Medulla oblongata (tissue), 1 donor: ENCODE results near the gene LMF1.
A peak's percentile ranks its signal among the peaks of the same experiment; 100 is the strongest.

ENCODE experiments used
- DNase-seq: peaks from one replicate; pipeline ENCODE4 v3.0.0-alpha.2; 2015; ENCODE audit errors: extremely low spot score

LMF1 gene

DNA sequence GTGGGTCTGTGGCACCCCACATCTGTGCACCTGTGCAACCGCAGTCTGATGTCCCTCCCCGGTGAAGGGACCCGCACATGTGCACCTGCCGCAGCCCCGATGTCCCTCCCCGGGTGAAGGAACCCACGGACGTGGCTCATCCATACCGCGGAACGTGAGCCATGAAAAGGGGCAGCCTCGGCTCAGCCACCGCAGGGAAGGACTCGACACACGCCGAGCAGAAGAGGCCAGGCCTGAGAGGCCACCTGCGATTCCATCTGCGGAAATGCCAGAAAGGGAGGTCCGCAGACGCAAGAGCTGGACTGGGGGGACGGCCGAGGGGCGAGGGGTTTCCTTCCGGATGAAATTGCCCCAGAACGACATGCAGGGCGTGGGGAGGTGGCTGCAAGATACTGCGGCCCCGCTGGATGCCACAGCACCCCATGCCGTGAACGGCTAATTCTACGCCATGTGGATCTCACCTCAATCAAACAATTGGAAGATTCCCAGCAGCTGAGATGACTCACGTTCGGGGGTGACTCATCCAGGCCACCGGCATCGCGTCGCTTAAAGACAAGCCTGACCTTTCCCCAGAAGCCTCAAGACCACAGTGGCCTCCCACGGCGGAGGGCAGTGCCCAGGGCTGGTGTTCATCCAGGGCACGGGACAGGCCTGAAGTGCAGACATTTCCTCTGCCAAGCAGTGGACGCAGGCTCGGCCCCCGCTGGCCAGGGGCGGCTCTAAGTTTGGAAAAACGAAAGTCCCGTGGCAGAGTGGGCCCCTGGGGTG lies 31.8 kb upstream of the LMF1 start:
- peak; percentile 12 for DNase-seq

DNA sequence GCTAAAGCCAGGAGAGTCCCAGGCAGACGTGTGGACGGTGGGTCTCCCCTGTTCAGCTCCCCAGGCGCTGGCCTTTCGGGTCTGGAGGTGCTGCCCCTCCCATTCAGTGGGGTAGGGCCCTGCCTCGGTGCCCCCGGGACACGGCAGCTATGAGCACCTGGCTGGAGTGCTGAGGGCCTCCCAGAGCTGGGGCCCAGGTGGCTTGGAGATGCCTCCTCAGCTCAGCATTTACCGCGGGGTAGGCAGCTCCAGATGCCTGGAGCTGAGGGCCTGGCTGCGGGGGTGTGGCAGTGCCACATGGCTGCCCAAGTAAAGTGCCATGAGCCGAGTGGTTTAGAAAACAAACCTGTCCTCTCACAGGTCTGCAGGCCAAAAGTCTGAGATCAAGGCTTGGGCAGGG lies 30.3 kb upstream of the LMF1 start:
- no peak for DNase-seq

DNA sequence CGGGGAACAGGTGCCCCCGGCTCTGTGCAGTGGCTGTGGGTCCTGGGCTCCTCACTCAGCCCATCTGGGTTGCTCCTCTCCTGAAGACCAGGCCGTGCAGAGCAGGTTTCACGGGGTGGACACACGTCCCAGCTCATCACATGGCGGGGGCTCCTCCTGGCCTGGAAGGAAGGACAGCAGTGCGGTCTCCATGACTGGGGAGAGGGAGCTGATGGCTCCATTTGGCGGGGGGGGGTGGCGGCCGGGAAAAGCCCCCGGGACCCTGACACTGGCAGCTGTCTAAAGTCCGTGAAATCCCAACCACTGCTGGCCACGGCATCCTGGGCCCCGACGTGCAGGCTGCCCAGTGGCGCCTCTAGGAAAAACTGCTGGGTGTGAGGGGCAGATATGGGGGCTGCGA lies 29.8 kb upstream of the LMF1 start:
- DNase-seq = no peak

DNA sequence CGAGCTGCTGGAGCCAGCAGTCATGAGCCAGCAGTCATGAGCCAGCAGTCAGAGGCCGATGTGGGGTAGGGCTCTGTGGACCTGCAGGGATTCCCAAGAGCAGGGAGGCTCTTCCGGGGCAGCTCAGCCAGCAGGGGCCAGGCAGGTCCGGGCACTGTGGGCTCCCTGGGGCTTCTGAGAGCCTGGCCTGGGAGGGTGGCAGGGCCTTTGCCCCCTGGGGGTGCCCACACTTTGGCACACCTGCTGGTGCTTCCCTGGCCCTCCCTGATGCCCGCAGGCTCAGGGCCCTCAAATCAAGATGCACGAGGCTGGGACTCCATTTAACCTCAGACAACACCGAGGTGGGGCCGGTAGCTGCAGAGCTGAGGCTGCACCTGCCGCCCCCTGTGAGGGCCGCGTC lies 28.9 kb upstream of the LMF1 start:
- no peak for DNase-seq

DNA sequence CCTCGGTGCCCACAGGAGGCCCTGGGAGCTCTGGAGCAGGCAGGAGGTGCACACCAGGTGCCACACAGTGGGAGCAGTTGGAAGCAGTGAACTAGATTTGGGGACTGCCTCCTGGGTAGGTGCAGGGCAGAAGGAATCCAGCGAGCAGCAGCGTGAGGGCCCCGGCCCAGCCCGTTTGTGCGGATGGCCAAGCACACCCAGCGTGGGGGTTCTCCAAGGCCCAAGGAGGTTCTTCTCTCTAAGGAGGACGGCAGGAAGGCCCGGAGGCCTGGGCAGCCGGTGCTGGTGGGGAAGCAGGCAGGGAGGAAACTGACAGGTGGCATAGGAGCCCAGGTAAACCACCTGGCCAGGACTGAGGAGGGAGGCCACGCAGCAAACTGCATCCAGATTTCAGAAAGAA lies 27.8 kb upstream of the LMF1 start:
- no peak for DNase-seq

DNA sequence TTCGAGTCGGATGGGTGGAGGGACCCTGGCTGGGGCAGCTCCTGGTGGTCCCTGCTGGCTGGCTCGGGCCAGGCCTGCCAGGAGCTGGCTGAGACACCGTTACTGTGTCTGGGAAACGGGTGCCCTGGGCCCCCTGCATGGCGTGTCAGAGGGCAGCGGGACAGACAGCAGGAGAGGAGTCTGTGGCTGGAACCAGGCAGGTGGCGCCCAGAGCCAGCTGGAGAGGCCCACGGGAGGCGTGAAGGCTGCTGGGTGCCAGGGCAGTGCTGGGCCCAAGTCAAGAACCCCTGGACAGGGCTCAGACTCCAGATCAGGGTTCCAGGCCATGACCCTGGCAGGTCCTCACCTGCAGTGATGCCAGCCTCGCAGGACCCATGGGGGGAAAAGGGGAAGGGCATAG lies 27.4 kb upstream of the LMF1 start:
- no peak for DNase-seq

DNA sequence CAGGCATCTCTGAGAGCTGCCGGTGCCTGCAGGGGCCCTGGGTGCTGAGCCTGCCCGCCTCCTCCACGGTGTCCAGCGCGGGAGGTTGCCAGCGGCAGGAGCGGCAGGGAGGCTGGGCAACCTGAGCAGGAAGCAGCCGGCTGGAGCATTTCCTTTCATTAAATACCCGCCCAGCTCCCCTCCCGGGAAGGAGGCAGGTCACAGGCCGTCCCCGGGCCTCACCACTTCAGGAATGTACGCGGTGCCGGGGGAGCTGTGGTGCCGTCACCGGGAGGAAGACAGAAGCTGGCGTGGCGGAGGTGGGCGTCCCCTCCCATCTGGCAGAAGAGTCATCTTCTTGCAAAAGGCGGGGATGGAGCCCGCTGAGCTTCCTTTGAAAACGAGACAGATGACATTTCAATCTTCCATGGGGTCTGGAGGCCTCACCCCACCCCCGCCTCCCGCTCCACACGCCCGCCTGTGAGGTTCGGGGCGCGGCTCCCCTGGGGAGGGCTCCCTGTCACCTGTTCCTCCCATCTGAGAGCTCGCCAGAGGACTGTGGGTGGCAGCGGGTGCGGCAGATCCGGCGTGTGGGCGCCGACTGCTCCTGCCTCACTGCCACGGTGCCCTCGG lies 26.8 kb upstream of the LMF1 start:
- DNase-seq = no peak

DNA sequence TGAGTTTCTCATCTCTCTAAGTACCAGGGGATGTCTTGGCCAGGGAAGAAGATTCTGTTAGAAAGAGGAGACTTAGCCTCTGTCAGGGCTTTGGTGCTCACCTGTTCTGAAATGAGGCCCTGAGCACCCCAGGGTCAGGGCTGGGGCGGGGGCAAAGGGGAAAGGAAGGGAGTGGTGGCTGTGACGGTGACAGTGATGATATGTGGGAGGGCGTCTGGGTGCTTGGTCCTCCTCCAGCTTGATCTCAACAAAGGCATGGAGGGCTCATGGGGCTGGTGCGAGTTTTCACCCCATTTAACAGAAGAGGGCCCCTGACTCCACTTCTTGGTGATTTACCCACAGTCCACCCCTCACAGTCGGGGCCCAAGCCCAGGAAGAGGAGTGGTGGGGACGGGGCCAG lies 25.9 kb upstream of the LMF1 start:
- DNase-seq = no peak

DNA sequence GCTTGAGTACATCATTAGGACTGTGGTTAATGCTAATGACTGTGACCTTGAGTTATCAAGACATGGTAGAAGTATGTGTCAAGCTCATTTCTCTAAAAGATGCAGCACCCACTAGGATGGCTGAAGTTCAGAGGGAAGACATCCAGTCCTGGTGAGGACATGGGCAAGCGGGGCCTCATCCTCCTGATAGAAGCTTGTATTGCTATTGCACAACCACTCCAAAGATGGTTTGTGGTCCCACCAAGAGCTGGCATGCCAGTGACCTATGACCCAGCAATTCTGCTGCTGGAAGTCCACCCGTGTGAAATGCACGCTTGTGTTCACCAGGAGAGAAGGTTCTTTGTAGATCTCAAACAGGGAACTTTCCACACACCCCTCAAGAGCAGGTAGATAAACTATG lies 25.0 kb upstream of the LMF1 start:
- no peak for DNase-seq

DNA sequence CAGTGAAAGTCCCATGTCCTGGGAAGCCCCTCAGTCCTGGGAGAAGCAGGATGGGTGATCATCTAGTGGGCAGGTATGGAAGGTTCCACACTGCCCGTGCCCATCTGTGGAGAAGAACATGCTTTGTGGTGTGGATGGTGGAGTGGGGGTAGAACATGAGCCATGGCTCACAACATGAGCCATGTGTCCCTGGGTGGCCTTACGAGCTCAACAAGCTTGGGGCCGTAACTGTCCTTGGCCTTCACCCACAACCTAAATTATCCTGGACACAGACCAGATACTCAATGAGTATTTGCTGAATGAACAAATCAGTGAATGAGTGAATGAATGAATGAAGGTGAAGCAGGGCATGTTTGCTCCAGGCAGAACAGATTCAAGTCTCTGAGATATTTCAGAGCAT lies 24.3 kb upstream of the LMF1 start:
- no peak for DNase-seq

DNA sequence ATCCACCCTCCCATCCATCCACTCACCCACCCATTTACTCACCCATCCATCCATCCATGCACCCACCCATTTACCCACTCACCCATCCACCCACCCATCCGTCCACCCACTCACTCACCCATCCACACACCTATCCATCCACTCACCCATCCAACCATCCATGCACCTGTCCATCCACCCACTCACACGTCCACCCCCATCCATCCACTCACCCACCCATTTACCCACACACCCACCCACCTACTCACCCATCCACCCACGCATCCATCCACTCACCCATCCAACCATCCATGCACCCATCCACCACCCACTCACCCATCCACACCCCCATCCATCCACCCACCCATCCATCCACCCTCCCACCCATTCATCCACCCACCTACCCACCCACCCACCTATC lies 22.9 kb upstream of the LMF1 start:
- DNase-seq = no peak

DNA sequence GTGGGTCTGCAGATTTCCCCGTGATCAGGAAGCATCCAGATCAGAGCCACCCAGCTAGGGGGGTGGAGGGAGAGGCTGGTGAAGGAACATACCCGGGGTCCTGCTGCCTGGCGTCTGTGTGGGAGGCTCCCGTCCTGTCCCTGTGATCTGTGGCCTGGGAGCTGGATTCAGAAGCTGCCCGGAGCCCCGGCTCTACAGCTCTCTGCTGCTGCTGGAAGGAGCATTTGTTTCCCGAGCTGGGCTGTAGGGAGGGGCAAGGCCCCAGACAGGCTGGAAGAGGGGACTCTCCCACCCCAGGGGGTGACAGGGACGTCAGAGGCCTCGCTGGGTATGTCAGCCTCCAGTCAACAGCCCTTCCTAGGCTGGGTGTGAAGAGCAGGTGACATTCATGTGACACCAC lies 21.0 kb upstream of the LMF1 start:
- DNase-seq = no peak

DNA sequence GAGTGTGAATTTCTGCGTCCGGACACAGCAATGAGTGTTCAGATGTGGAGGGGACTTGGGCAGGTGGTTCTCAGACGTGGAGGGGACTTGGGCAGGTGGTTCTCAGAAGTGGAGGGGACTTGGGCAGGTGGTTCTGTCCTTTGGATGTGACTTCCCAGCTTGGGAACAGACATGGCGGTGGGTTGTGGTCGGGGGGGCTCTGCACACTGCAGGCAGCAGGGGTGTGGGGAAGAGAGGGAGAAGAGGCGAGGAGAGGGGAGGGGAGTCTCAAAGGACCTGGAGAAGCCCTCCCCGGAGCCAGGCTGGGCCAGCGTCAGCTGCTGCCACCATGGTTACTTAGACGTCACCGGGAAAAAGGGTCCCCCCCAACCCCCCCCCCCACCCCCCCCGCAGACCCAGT lies 20.6 kb upstream of the LMF1 start:
- no peak for DNase-seq

DNA sequence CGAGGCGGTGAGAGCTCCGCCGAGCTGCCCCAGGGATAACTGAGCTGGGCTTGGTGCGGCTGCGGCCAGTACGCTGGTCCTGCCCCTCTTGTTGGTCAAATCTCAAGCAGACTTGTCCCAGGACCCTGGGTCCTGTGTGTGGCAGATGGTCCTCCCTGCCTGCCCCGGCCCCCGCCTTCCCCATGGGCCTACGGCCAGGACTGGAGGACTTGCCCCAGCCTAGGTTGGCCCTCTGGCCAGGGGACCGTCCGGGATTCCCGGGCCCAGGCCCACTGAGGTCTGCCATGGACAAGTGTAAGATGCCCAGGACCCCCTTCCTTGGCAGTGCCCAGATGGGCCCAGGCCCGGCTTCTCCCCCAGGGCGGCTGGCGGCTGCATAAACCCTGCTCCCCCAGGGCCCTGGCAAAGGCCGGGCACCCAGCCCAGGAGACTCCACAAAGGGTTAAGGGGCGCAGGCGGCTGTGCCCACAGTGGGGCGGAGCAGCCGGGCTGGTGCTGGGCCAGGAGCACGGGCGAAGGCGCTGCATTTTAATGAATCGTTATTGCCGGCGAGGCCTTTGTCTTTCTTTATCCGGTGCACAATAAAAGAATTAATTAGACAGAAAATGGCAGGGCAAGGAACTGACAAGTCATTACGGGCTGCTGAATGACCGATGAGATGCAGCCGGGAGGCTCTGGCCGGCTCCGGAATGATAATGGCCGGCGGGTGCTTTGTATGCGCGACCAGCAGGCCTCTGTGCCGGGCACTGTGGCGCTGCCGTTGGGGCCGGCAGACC lies 19.9 kb upstream of the LMF1 start:
- peak; percentile 81 for DNase-seq

DNA sequence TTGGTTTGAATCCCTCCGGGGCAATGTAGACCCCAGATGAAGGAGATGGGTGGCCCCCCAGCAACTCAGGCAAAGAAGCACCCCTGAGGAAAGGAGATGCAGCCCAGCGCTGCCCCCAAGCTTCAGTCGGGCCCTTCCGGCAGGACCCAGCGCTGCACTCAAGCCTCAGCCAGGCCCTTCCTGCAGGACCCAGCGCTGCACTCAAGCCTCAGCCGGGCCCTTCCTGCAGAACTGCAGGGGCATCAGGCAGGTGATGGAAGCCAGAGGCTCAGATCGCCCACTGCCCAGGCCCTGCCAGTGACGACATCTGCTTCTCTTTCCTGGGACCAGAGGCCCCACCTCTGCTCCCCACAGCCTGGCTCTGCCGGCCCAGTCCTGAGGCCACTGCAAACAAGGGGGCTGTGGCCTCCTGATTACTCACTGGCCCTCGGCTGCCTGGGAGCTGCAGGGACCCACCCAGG lies 18.6 kb upstream of the LMF1 start:
- DNase-seq = no peak

DNA sequence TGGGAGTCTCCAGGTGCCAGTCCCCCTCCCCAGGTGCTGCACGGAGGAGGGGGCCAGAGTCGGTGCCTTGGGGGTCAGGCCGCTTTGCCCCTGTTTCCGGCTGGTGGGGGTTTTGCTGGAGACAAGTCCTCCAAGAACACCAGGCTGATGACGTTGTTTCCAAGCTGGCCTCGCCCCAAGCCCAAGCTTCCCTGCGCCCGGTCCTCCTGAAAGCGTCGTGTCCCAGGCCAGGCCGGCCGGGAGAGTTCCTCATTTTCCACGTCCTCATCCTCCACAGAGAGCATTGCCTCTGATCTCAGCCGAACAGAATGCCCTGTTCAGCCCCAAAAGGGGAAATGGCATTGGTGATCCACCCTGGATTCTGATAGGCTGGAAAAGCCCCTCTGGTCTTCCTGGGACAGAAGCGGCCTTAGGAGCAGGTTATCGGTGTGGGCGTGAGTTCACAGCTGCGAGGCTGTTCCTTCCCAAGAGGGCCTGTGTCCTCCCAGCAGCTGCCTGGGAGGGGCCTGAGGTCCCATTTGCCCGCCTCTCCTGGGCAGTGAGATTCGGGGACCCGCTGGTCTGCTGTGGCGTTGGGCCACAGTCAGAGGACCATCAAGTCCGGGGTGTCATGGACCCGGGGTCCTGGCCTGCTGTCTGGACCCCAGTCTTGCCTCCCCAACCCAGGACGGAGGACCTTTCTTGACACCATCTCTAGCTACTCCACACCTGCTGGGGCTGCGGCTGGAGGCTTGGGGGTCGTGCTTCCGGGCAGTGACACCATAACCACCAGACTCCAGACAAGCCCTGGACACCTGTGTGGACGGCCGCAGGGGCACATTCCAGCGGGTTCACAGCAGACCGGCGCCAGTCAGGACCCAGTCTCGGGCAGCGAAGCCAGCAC lies 17.9 kb upstream of the LMF1 start:
- peak; percentile 61 for DNase-seq

DNA sequence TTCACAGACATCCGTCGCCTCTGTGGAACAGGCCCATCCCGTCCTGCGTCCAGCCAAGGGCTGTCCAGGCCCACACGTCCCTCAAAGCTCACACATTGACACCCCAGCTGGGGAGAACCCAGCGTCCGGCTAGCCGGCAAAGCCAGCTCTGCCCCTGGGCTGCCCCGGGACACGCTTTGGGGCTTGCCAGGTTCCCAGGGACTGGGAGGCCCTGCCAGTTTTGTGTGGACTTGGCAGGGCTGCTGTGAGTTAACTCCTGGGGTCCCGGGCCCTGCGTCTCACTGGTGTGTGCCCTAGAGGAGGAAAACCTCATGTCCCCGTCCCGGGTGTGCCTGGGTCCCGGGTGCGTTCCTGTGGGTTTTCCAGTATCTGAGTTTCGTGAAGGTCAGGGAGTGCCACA lies 17.1 kb upstream of the LMF1 start:
- DNase-seq = peak; percentile 79

DNA sequence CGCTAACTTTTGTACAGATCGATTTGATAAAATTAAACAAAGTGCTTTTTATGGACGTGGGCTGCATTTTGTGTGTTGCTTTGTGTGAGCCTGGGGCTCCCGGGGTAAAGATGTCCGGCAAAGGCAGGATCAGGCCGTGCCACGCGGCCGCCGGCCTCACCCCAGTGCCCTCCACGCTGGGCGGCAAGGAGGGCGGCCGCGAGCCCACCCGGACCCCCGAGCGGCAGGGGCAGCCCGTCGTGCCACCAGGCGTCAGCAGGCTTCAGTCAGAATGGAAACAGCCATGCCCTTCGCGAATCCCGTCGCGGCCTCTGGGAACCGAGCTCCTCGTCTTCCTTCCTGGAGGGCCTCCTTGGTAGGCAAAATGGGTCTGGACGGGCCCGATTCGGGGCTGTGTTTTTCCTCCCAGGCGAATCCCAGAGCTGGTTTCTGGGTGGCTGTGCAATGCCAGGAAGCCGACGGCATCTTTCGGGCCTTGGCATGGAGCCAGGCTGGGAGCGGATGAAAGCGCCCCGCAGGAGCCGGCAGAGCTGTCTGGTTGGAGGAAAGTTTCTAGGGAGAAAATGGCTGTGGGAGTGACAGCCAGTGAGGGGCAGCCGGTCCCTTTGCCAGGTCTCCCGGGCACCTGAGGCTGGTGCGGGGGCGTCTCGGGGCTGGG lies 16.3 kb upstream of the LMF1 start:
- peak; percentile 53 for DNase-seq

DNA sequence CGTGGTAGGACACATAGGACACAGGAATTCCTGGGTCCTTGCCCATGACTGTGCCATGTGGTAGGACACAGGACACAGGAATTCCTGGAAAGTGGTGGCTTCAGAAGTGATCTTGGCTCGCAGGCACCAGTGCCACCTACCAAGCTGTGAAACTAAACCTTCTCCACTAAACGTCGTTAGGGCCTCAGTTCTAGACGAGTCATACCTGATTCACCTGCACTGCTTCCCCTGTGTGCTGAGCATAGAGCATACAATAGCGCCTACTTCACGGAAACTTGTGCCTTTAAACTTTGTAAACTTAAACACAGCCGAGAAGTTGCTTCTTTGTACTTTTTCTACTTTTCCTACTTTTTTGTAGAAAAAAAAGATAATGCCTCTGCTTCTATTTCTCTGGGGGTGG lies 15.6 kb upstream of the LMF1 start:
- no peak for DNase-seq

DNA sequence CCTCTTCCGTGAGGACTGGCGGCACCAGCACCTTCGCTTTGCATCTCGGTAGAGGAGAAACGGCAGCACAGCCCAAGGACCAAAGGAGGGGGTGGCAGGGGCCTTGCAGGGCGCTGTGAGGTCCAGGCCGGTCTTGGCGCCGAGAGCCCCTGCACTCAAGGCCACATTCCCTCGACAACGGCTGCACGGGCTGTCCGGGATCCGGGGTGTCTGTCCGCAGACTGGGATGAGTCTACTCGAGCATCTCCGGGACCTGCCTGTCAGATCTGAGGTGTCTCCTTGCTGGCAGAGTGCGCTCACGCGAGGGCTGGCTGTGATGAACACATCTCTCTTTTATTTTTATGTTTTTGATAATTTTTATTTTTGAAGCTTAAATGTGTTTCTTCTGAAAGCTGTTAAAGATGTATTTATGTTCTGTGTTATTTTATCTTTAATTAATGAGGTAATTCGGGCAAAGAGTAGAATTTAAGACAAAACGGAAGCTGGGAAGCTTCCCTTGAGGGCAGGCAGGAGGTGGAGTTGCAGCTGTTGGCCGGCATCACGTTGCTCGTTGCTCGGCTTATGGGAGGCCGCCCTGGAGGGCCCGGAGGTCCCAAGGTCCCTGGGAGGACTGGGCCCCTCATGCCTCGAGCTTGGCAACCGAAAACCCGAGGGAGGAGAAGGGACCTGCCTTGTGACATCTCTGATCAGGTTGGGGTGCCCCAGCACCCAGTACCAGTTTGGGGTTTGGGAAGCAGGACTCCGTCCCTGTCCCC lies 15.0 kb upstream of the LMF1 start:
- no peak for DNase-seq
